ENCODE measurements around the gene RBM20.

- TF ChIP-seq CTCF (conservative IDR thresholded peaks at IDR 0.05; ENCODE audit: low read depth in 2 of 2) (no peak), ZNF331 (CRISPR knock-in tag; IDR thresholded peaks at IDR 0.05; ENCODE audit: low read depth) (no peak), EZH2phosphoT487 (IDR thresholded peaks at IDR 0.05; ENCODE audit: unreplicated experiment) (no peak), EZH2 (IDR thresholded peaks at IDR 0.05; ENCODE audit: low read depth, unreplicated experiment) (no peak), ZNF114 (CRISPR knock-in tag; IDR thresholded peaks at IDR 0.05) (no peak), POLR2AphosphoS5 (IDR thresholded peaks at IDR 0.05; ENCODE audit: low read depth) (no peak), REST (IDR thresholded peaks at IDR 0.05; ENCODE audit: unreplicated experiment) (no peak), CREB1 (CRISPR knock-in tag; IDR thresholded peaks at IDR 0.05; ENCODE audit: low read depth) (no peak), JUNB (IDR thresholded peaks at IDR 0.05; ENCODE audit: unreplicated experiment) (no peak), ETS1 (IDR thresholded peaks at IDR 0.05) (no peak), ZNF462 (CRISPR knock-in tag; IDR thresholded peaks at IDR 0.05) (no peak), STAT1 (IDR thresholded peaks at IDR 0.05; ENCODE audit: unreplicated experiment) (no peak), NANOG (IDR thresholded peaks at IDR 0.05; ENCODE audit: borderline replicate concordance) (no peak)
These were observed 198.3 kb downstream of the RBM20 start for GRCh38 chr10:110842326-110842904.

All from GM23338 (cell line).